ENCODE results near the gene MAF. TPM values are rescaled to one million over a fixed set of nuclear protein-coding genes. Genes with fewer than 3 reads are reported as not detected.

The MAF gene
- total and polyA plus RNA-seq, 5 experiments from 2014 or later: 0.09 to 1.0 (median 0.71) TPM; not detected in 1

DNA sequence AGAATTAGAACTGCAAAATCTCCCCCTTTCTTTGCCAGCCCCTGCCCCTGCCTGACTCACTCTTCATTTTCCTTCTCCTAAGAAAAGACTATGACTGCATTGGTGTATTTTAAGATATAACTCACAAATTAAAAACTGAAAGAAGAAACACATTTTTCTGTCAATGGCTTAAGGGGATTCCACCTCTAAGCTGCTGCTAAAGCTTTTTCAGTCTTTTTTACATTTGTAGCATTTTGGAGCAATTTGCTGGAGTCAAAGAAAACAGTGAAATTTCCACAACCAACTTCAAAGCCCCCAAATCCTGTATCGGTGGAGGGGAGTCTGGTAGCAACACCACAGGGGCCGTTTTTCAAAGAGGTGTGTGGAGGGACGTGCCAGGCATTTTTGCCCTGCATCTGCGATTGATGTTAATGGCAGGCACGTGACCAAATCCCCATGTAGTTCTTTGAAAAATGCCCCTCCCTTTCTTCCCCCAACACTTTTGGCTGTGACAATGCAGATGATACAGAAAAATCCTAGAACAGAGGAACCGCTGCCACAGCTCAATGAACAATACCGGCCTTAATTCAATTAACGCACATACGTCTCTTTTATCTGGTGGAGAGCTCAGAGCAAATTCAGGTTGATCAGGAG lies 28.5 kb downstream of the MAF start:
- no peak for DNase-seq
- POLR2A ChIA-PET: no interaction called here
- Mint-ChIP-seq H3K27me3 (peaks cover 12 to 34% (median 15%) of the 10 kb centered on the region in 5 donors), H3K4me3 (no peak overlapping the region), H3K27ac (no peak overlapping the region), H3K36me3 (no peaks in the 10 kb centered on the region), H3K9me3 (no peaks in the 10 kb centered on the region), H3K4me1 (peaks cover 0 to 4% (median 0%) of the 10 kb centered on the region in 4 donors)
- ATAC-seq: no peak

DNA sequence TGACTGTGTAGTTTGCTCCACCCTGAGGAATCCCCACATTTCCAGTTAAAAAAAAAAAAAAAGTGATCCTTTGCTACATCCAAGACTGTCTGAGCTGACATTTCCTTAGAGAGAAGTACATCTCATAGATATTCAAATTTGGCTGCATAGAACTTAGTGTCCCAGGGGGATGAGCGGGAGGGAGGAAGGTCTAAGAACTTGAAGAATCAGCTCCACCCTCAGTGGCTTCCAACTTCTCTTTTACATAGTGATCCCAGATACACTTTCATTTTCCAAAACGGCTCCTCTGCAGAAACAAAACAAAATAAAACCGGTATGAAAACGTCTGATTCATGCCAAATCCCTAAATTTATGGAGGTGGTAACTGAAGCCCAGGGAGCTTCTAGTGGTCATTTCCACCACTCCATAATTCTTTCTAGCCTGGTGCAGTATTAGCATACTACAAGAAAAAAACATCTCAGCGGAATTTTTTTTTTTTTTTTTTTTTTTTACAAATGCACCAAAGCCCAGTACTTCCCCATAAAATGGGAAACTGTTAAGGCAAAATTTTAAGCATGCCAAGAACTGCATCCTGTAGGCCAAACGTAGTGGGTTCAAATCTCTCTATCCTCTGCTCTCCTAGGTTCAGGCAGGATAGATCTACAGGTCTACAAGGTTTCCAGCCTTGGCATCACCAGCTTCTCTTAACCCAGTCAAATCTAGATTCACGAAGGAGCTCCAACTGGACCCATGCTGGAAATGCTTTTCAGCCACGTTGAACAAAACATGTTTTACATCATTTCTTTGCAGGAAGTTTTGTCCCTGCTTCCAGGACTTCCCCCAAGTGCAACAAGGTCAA lies 29.3 kb downstream of the MAF start:
- no peak overlapping the region for H3K4me3 Mint-ChIP-seq
- H3K4me1 Mint-ChIP-seq: peaks cover 0 to 4% (median 0%) of the 10 kb centered on the region in 4 donors
- no peaks in the 10 kb centered on the region for H3K9me3 Mint-ChIP-seq
- peaks cover 12 to 29% (median 12%) of the 10 kb centered on the region in 5 donors for H3K27me3 Mint-ChIP-seq
- DNase-seq (no peak), ATAC-seq (no peak)
- no peak overlapping the region for H3K27ac Mint-ChIP-seq
- H3K36me3 Mint-ChIP-seq: no peaks in the 10 kb centered on the region
- POLR2A ChIA-PET: no interaction called here

DNA sequence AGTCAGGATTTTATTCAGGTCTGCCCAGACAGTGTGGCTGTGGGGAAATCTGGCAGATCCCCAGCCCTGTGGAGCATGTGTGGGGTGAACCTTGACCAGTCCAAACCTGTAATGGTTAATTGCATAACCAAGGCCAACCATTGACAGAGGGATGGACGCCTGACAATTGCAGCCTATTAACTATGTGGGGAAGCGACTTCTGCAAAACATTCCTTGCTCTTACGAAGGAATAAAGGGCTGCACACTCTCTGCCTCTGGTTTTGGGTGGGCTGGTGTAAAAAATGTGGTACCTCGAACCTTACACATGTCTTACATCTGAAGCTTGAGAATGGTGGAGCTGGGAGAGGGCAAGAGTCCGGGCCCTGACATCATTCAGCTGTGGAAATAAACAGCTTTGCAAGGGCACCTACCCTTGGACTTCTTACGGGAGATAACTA lies 35.8 kb downstream of the MAF start:
- POLR2A ChIA-PET: no interaction called here
- H3K27me3 Mint-ChIP-seq: peaks cover 0 to 14% (median 5%) of the 10 kb centered on the region in 5 donors
- no peak overlapping the region for H3K4me3 Mint-ChIP-seq
- ATAC-seq (no peak), DNase-seq (no peak)
- H3K27ac Mint-ChIP-seq: no peak overlapping the region
- H3K36me3 Mint-ChIP-seq: no peaks in the 10 kb centered on the region
- H3K4me1 Mint-ChIP-seq: no peaks in the 10 kb centered on the region
- no peaks in the 10 kb centered on the region for H3K9me3 Mint-ChIP-seq

DNA sequence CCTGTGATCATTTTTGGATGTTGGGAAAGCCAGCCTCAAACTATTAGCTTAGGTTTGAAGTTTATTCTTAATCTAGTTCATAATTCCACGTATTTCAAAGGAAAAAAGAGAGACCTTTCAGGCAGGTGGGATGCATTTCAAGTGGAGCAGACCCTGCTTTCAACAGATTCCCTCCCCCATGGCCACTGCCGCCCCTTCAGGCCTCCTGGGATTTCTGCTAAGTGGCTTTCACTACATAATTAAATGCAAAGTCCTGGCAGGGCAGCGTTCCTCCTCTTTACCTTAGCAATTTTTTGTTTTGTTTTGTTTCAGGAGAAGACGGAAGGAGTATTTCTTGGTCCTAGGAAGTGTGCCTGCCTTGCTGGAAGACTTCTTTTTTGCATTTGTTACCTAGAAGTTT lies 36.6 kb downstream of the MAF start:
- no peaks in the 10 kb centered on the region for H3K9me3 Mint-ChIP-seq
- POLR2A ChIA-PET: no interaction called here
- H3K27ac Mint-ChIP-seq: no peak overlapping the region
- H3K27me3 Mint-ChIP-seq: peaks cover 0 to 14% (median 6%) of the 10 kb centered on the region in 5 donors
- no peak overlapping the region for H3K4me3 Mint-ChIP-seq
- ATAC-seq (no peak), DNase-seq (no peak)
- no peaks in the 10 kb centered on the region for H3K36me3 Mint-ChIP-seq
- no peaks in the 10 kb centered on the region for H3K4me1 Mint-ChIP-seq

DNA sequence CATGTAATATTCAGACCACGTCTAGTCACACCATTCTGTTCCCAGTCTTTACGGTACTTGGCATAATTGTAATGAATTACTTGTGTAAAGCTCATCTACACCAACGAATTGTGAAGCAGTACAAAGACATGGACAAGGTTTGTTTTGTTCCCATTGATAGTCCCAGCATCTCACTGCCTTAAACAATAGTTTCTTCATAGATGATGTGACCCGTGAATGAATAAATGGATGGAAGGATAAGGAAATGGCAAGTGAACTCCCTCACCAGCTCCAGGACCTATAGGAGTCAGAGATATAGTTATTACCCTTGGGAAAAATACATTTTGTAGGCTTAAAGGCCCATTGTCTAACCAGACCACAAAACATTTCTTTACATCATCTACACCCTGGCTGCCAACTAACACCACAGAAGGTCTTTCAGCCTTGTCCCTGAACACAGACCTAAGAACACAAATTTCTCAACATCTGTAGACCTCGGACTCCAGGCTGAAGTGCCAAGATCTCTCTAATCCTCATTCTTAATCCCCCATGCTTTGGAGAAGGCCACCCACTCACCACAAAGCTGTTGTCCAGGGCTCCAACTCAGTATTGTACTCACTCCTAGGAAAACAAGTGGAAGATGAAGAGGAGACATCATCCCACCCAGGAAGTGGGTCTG lies 38.2 kb downstream of the MAF start:
- POLR2A ChIA-PET: no interaction called here
- H3K27ac Mint-ChIP-seq: no peak overlapping the region
- no peaks in the 10 kb centered on the region for H3K9me3 Mint-ChIP-seq
- no peak overlapping the region for H3K4me3 Mint-ChIP-seq
- no peaks in the 10 kb centered on the region for H3K36me3 Mint-ChIP-seq
- H3K4me1 Mint-ChIP-seq: no peaks in the 10 kb centered on the region
- H3K27me3 Mint-ChIP-seq: peaks cover 0 to 22% (median 12%) of the 10 kb centered on the region in 5 donors
- no peak for ATAC-seq
- no peak for DNase-seq

DNA sequence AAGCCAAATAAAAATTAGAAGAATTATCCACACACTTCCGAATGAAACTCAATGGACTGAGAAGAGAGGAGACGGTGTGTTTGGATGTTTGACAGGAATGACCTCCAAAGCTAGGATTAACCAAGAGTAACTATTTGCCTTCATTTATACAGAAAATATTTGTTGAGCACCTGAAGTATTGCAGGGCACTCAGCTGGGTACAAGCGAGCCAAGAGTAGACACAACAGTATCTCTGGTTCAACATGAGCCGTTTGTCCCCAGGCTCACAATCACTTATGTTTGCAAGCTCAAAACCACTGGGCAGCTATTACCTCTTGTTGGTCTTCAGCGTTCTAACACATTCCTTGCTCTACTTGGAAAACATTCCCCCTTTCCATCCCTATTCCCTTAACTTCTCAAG lies 38.8 kb downstream of the MAF start:
- Mint-ChIP-seq H3K9me3 (peaks cover 0 to 2% (median 0%) of the 10 kb centered on the region in 9 donors), H3K27ac (no peak overlapping the region), H3K27me3 (peaks cover 0 to 23% (median 12%) of the 10 kb centered on the region in 5 donors), H3K4me3 (no peak overlapping the region), H3K36me3 (no peaks in the 10 kb centered on the region), H3K4me1 (no peaks in the 10 kb centered on the region)
- no peak for DNase-seq
- POLR2A ChIA-PET: no interaction called here
- ATAC-seq: no peak

DNA sequence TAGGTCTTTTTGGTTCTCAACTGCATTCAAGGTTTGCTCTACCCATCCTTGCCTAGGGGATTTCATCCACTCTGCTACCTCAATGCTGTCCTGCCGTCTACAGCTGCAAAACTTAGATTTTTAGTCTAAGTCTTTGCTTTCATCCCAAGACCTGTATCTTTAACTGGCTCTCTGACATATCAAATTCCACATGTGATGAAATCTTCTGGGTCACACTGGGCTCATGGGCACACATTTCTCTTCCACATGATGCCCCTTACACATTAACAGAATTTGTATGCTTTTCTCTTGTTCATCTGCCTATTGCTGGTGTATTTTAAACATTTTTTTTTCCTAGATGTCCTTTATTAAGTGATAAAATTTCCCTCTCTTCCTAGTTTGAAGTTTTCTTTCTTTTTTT lies 39.6 kb downstream of the MAF start:
- POLR2A ChIA-PET: no interaction called here
- Mint-ChIP-seq H3K27ac (no peak overlapping the region), H3K9me3 (peaks cover 0 to 8% (median 7%) of the 10 kb centered on the region in 9 donors), H3K36me3 (no peaks in the 10 kb centered on the region), H3K4me1 (no peaks in the 10 kb centered on the region), H3K4me3 (no peak overlapping the region), H3K27me3 (peaks cover 0 to 23% (median 15%) of the 10 kb centered on the region in 5 donors)
- DNase-seq: no peak
- no peak for ATAC-seq

DNA sequence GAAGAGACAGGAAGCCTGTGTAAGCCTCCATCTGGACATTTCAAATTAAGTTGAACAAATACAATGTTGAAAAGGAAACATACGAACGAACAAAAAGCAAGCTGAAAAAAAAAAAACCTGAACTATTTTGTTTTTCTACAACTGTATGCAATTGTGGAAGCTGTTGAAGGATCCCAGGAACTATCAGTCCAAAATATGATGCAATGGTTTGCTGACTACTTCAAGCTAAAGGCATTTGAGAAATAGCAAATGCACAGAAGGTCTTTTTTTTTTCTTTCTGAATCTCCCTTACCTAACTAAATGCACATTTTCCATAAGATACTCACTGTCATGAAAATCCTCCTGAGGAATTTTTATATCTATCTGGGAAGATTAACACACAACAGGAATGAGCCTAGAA lies 40.2 kb downstream of the MAF start:
- Mint-ChIP-seq H3K9me3 (peaks cover 0 to 13% (median 7%) of the 10 kb centered on the region in 9 donors), H3K27me3 (peaks cover 0 to 23% (median 15%) of the 10 kb centered on the region in 5 donors), H3K36me3 (no peaks in the 10 kb centered on the region), H3K27ac (no peak overlapping the region), H3K4me1 (no peaks in the 10 kb centered on the region), H3K4me3 (no peak overlapping the region)
- DNase-seq: no peak
- POLR2A ChIA-PET: no interaction called here
- ATAC-seq: no peak

DNA sequence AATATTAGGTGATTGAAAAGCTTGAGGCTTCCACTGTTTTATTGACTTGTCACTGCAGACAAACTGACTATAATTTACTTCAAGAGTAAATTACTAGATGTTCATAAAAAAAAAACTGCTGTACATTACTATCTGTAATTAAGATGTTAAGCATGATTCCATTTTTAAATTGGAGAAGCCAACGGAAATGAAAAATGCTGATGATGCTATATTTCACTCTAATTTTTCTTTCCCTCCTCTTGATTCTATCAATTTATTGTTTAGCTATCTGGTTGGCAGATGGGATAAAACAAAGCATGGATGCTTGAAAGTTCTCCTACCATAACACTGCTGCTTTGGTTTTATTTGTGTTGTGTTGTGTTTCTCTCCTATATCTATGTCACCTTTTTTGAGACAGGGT lies 41.0 kb downstream of the MAF start:
- Mint-ChIP-seq H3K9me3 (peaks cover 0 to 19% (median 7%) of the 10 kb centered on the region in 9 donors), H3K27ac (no peak overlapping the region), H3K4me3 (no peak overlapping the region), H3K4me1 (no peaks in the 10 kb centered on the region), H3K36me3 (no peaks in the 10 kb centered on the region), H3K27me3 (peaks cover 0 to 23% (median 15%) of the 10 kb centered on the region in 5 donors)
- POLR2A ChIA-PET: no interaction called here
- ATAC-seq: no peak
- no peak for DNase-seq

DNA sequence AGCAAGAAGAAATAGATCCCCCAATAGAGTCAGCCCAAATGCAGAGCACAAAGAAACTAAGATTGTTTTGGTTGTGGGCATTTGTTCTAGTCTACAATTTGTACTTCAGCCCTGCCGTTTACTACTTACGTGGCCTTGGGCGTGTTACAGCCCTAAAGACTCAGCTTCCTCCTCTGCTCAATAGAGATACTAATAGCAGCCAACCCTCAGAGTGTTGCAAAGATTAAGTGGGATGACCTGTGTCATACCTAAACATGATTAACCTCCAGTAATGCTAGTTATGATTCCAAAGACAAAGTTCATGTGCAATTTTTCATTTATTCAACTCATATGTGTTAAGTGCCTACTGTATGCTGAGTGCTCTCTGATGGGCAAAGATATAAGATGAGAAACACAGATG lies 43.1 kb downstream of the MAF start:
- H3K9me3 Mint-ChIP-seq: peaks cover 0 to 19% (median 7%) of the 10 kb centered on the region in 9 donors
- H3K27me3 Mint-ChIP-seq: peaks cover 4 to 27% (median 14%) of the 10 kb centered on the region in 5 donors
- POLR2A ChIA-PET: no interaction called here
- DNase-seq (no peak), ATAC-seq (no peak)
- H3K4me1 Mint-ChIP-seq: no peaks in the 10 kb centered on the region
- no peak overlapping the region for H3K27ac Mint-ChIP-seq
- H3K36me3 Mint-ChIP-seq: no peaks in the 10 kb centered on the region
- H3K4me3 Mint-ChIP-seq: no peak overlapping the region

DNA sequence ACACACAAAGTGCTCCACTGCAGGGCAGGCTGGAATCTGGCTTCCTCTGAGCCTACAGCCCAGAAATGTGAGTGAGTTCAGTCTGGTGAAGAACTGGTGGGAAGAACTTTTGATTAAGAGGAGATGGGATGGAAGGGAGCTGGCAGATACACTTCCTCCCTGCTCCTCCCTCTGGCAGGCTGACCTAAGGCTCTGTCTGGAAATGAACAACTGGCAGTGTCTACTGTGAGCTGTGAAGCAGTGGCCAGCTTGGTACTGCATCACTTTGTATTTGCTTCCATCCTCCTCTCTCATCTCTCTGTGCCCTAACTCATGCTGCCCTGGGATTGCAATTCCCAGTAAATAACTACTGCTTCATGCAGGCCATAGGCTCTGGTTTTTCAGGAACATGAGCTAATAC lies 45.6 kb downstream of the MAF start:
- Mint-ChIP-seq H3K4me3 (no peak overlapping the region), H3K36me3 (no peaks in the 10 kb centered on the region), H3K9me3 (peaks cover 0 to 19% (median 7%) of the 10 kb centered on the region in 9 donors), H3K27ac (no peak overlapping the region), H3K4me1 (no peaks in the 10 kb centered on the region), H3K27me3 (peaks cover 7 to 23% (median 11%) of the 10 kb centered on the region in 5 donors)
- POLR2A ChIA-PET: no interaction called here
- ATAC-seq (no peak), DNase-seq (no peak)

DNA sequence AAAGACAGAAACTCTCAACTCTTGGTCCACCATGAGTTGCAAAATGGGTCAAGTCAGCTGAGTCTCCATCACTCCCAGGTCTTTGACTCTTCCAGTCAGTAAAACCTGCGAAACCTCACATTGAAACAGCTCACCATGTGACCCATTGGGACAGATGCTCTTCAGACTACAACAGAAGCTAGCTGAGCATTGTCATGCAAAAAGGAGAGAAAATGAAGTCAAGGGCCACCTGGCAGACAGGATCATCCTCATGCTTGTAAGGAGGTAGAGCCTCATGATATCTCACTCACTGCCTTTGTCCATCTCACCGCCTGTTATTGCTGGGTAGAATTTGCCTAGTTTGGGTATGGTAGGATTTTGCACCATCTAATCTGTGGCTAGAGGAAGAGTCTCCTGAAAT lies 50.2 kb downstream of the MAF start:
- ATAC-seq: no peak
- H3K4me1 Mint-ChIP-seq: no peaks in the 10 kb centered on the region
- peaks cover 6 to 17% (median 10%) of the 10 kb centered on the region in 5 donors for H3K27me3 Mint-ChIP-seq
- DNase-seq: no peak
- H3K36me3 Mint-ChIP-seq: no peaks in the 10 kb centered on the region
- H3K9me3 Mint-ChIP-seq: peaks cover 0 to 6% (median 0%) of the 10 kb centered on the region in 9 donors
- POLR2A ChIA-PET: no interaction called here
- no peak overlapping the region for H3K27ac Mint-ChIP-seq
- no peak overlapping the region for H3K4me3 Mint-ChIP-seq

DNA sequence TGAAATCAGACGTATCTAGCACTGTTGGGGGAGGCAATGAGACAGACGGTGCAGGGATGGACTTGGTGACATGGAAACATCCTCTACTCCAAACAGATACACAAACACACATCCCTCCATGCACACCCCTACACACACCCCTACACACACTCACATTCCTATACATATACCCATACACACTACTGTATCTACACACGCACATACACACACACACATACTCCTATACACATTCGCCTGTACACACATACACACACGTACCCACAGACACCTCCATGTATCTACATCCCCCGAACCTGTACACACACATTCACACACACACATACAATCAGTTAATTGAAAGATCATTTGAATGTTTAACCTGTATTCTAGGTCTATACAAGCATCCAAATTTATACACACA lies 53.5 kb downstream of the MAF start:
- ATAC-seq: no peak

More for the DNA sequence above, 53.5 kb downstream of the MAF start:
- no peak overlapping the region for H3K27ac Mint-ChIP-seq
- POLR2A ChIA-PET: no interaction called here
- no peak overlapping the region for H3K4me3 Mint-ChIP-seq
- H3K36me3 Mint-ChIP-seq: no peaks in the 10 kb centered on the region
- H3K4me1 Mint-ChIP-seq: no peaks in the 10 kb centered on the region
- peaks cover 3 to 9% (median 4%) of the 10 kb centered on the region in 5 donors for H3K27me3 Mint-ChIP-seq
- DNase-seq: no peak
- no peaks in the 10 kb centered on the region for H3K9me3 Mint-ChIP-seq
